Ureter (tissue), 1 donor: ENCODE results near the gene VAV2. TPM values are rescaled to one million over a fixed set of nuclear protein-coding genes. Genes with fewer than 3 reads are reported as not detected.
A peak's percentile ranks its signal among the peaks of the same experiment; 100 is the strongest.
"Not testable (repeated sequence)": the region's sequence is repeated elsewhere in the genome, so short reads cannot be mapped to it uniquely, and the experiment has no call there.

ENCODE experiments used
- DNase-seq: peaks from one replicate; pipeline ENCODE4 v3.0.0-alpha.2; 2020; ENCODE audit warnings: low spot score
- total RNA-seq: library from RNA; stranded (reverse); gene quantifications from one replicate; pipeline ENCODE4 v1.2.4, GENCODE V29; 2023
- donor health status: DM: yes; HTN: yes; CAD: no.

Gene VAV2
- total RNA-seq, 1 donor from 2014 or later, result 38.9 TPM

DNA sequence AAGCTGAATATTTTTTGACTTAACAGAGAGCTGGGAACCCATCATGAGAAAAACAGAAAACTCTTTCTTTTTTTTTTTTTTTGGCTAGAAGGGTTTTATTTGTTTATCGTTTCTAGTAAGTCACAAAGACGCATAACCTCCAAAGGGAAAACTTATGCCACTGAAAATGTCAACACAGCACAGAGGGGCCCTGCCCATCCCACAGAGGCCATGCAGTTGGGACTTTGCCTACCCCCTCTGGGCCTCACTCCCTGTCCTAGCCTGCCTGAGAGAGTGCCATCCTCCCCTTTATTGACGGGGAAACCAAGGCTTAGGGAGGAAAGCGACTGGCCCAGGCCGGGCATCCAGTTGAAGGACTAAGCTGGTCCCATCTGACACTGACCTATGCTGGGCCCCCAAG, 74.7 kb downstream of the VAV2 start:
- DNase-seq, result no peak

- no peak for DNase-seq
Observed at GRCh38 chr9:133916159-133916541, 76.0 kb downstream of the VAV2 start.

DNA sequence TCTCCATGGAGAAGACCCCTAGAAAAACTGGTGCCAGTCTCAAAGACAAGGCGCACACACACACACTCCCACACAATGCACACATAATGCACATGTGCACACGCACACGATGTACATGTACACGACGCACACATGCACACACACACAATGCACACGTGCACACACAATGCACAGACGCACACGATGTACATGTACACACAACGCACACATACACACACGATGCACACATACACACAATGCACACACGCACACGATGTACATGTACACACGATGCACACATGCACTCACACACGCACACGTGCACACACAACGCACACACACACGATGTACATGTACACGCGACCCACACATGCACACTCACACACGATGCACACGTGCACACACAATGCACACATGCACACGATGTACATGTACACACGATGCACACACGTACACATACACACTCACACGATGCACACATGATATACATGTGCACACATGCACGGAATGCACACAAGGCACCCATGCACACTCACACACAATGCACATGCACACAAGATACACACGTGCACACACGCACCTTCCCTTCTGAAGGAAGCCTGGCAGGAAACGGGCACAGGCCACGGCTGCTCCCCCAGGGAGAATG, 76.5 kb downstream of the VAV2 start:
- no peak for DNase-seq

DNA sequence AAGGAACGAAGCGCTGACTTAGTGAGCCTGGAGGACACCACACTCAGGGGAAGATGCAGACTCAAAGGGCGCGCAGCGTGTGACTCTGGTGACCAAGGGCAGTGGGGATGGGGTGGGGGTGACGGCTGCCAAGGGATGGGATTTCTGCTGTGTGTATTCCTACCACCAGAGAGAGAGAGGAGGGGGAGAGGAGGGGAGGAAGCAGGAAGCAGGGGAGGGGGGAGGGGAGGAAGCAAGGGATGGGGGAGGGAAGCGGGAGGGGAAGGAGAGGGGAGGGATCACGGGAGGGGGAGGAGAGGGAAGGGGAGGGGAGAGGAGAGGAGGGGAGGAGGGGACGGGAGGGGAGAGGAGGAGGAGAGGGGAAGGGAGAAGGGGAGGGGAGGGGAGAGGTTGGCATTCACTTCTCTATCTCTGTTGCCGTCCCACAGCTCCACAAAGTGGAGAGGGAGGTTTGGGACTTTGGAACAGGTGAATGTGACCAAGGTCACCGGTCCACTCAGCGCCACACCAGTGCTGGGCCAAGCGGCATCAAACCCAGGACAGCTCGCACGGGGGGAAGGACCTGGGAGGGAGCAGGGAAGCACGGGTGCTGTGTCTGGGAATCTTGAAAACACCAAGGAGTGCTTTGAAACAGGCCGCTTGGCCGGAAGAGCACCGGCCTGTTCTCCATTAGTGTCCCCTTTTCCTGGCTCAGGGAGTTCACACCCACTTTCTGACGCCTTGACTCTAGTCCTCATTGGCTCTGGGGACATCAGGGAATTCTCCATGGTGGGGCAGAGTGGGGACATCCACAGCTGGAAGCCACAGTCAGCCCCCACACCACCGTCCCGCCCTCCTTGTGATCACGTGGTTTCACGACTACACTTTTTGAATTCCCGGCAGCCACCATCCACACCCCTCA, 77.4 kb downstream of the VAV2 start:
- no peak for DNase-seq

DNA sequence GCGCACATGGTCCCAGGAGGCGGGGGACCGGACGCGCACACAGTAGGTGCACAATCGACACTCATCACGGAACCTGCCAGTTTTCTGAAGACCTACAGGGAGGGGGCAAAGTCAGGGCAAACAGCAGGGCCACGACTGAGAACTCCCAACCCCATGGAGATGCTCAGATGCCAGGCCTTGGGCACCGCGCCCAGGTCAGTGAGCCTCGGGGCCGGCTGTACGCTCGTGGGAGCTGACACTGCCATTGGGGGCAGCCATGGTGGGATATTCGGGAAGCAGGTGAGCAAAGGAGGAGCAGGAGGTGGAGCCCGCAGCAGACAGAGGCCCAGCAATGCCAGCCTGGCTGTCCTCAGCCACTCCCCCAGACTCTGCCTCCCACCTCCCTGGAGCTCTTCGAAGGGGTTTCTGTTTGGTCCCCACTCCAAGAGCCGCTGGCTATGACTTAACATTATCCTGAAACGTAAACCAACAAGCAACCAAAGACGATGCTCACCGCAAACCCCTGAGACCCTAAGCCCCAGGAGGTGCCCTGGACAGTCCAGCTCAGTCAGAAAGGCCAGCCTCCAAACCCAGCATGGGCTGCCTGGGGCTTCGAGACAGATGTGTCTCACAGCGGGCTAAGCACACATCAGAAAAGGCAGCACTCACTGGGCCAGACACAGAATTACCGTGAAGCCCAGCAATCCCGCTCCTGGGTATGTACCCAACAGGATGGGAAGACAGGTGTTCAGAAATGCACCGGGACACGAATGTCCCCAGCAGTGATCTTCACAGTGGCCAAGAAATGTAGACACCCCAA, 78.4 kb downstream of the VAV2 start:
- no peak for DNase-seq

DNA sequence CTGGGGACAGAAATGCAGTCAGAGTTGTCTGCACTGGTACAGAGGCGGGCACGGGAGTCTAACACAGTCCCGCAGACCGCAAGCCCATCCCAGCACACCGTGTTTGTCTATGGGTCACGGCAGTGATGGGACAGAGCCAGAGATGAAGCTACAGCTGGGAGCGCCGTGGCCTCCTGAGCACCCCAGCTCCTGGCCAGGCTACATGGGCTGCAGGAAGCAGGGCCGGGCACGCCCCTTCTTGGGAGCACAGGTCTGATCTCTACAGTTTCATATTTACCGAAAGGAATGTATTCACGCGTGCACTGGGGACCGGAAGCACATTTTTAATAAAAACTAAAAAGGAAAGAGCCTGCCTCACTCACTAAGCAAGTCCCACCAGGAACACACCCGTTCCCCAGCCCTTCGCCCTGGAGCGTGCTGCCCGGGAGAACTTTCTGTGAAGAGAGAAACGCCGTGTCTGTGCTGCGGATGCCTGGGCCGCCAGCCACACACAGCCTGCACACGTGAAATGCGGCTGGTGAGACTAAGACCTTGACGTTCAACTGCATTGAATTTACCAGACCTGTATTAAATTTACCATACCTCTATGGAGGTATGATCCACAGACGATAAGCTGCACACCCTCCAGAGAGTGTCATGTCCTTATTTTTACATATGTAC, 81.1 kb downstream of the VAV2 start:
- peak; percentile 50 for DNase-seq

DNA sequence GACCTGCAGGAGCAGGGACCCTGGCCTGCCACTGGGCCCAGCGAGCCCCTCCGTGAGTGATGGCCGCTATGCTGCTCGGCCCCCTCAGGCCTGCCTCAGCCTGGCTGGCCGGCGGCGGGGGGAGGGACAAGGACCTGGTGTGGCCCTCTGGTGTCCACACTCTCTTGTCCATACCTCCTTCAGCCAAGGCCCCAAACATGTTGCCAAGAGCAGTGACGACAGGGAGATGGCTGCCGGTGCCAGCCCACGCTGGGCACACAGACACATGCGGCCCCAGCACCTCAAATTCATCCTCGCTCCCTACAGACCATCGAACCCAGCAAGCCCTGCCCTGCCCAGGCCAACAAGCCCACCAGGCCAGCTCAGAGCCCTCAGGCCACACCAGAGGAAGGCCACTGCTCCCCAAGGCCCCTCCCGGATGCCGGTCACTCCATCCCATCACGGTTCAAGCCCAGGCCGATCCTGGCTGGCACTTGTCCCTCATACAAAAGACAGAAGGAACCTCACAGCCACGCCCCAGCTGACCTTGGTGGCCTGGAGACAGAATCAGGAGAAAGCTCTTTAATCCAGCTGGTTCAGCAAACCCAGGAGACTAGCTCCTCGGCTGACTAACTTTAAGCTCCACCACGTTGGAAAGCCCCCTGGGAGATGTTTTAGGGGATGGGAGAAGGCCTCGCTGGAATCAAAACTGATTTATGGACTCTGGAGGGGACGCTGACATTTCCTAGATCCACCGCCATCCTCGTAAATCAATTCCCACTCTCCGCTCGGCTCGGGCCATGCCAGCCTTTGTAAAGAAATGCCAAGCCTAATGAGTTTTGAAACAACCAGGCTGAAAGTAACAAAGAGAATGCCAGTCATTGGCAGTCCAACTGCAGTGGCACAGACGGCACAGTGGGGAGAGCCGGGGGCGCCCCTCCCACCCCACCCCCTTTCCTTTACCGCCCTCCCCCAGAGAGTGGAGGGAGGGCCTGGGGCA, 84.9 kb downstream of the VAV2 start:
- no peak for DNase-seq

DNA sequence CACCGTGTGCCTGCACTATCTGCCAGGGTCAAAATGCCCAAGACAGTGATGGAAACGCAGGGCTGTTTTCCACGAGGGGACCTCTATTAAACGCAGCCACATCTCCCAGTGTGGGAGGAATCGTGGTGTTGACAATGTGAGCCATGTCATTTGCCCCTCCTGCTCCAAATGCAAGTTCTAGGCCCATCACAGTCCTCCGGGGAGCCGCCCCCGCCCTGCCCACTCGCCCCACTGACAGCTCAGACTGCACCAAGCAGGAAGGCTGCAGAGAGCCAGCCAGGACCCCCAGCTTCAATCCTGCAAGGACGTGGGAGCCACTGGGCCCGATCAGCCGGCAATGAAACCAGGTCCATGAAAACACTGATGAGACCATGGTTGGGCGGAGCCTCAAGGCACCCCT, 85.9 kb downstream of the VAV2 start:
- DNase-seq, result no peak

DNA sequence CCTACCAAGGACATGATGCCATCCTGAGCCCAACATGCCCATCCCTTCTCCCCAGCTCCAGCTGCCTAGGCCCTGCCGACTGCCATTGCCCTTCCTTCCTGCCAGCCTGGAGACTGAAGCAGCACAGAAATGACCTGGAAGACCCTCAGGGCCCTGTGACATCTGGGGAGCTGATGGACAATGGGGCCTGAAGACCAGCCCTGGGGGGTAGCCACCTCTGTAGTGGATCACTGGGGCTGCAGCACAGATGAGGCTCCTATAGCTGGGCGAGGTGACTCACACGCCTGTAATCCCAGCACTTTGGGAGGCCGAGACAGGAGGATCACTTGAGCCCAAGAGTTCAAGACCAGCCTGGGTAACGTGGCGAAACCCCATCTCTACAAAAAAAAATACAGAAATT, 86.6 kb downstream of the VAV2 start:
- DNase-seq, result no peak

- no peak for DNase-seq
Observed at GRCh38 chr9:133904346-133905090, 87.6 kb downstream of the VAV2 start.

DNA sequence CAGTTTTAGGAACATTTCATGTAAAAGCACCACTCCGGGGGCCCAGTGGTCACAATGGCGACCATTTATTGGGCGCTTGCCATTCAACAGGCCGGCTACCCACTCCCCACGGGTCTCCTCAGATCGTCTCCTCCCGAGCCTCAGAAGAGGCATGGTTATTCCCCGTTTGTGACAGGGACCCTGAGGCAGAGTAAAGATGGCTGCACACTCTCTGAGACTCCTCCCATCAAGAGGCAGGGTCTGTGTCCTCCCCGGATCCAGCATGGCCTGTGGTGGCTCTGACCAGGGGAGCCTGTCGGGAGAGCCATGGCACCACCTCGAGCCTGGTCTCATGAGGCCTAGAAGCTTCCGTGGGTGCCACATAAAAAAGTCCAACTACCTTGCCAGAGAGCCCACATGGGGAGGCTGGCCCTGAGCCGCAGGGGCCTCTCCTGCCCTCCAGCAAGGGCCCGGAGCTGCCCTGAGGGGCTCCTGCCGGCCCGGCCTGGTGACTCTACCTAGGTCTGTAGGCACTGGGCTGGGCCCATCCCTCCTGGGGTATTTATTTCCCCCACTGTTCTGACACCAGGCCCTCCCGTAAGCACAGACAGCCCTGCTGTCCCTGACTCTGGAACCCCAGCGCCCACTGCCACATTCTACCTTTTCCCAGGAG, 90.8 kb downstream of the VAV2 start:
- DNase-seq, result no peak

GRCh38 chr9:133897675-133898074, 94.4 kb downstream of the VAV2 start:
- DNase-seq, result no peak

DNA sequence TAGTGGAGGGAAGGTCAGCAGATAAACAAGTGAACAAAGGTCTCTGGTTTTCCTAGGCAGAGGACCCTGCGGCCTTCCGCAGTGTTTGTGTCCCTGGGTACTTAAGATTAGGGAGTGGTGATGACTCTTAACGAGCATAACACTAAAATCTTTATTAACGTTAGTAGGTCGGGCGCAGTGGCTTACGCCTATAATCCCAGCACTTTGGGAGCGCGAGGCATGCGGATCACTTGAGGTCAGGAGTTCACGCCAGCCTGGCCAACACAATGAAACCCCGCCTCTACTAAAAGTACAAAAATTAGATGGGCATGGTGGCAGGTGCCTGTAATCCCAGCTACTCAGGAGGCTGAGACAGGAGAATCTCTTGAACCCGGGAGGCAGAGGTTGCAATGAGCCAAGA, 96.1 kb downstream of the VAV2 start:
- DNase-seq, result not testable (repeated sequence)

GRCh38 chr9:133895335-133895734, 96.8 kb downstream of the VAV2 start:
- DNase-seq, result no peak

DNA sequence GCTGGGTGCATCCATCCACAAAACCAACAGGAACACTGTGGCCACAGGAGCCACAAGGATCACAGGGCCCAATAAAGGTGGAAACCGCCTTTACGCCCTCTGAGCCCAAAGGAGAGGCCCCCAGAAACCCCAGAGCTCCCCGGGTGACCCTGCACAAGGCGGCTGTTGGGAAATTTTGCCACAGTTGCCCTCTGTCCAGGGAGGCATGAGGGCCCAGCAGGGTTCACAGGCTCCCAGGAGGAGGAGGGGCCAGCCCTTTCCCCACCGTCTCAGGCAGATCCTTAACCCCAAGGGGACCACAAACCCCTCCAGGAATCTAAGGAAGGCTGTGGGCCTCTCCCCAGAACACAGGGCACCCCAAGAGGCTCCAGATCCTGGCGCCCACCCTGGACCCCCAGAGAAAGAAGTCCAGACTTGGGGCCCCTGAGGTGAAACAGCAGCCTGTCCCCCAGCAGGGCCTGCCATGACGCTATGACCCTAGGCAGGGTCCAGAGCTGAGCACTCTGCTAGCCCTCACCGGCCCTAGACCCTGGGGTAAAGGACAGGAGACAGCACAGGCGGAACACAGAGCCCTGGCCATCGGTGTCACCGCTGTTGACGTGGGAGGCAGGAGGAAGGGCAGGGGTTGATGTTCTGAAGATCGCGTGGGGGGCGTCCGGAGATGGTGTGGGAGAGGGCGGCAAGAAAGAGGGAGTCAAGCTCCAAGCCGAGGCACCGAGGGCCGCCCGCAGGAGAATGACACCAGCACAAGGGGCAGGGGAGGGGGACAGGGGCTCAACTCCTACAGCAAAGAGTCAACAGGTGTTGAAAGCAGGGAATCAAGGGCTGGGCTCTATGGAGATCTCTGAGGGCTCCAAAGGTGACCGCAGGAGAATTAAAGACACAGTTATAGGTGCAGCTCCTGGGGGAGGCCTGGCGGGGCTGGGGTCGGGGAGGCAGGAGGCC, 97.5 kb downstream of the VAV2 start:
- no peak for DNase-seq

DNA sequence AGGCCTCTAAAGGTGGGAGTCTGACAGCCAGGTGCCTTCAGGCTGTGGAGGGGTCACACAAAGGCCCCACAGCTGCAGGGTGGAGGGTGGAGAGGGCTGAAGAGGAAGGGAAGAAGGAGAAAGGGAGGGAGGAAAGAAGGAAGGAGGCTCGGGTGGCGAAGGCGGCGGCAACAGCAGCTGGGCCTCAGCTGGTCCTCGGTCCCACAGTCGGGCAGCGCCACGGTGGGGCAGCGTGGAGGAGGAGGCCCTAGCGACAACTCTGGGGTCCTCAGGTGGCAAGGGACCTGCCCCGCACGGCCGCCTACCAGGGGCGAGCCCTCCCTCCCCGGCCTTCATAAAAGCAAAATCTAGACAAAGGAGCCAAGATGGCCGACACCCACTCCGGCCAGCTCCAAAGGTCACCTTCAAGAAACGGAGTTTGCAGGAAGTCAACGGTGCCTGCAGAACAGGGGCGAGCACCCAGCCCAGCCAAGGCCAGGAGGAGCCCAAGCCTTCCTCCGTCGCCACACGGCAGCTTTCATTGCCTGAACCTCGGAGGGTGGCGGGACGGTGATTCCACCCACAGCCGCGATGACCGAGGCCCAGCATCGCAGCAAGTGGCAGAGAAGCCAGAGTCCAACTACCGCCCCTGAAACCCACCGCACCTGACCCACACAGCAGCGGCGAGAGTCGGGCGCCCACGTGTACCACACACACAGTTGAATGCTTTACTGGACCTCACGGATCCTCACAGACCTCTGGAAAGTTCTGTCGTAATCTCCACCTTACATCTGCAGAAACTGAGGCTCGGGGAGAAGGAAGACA, 98.7 kb downstream of the VAV2 start:
- no peak for DNase-seq

DNA sequence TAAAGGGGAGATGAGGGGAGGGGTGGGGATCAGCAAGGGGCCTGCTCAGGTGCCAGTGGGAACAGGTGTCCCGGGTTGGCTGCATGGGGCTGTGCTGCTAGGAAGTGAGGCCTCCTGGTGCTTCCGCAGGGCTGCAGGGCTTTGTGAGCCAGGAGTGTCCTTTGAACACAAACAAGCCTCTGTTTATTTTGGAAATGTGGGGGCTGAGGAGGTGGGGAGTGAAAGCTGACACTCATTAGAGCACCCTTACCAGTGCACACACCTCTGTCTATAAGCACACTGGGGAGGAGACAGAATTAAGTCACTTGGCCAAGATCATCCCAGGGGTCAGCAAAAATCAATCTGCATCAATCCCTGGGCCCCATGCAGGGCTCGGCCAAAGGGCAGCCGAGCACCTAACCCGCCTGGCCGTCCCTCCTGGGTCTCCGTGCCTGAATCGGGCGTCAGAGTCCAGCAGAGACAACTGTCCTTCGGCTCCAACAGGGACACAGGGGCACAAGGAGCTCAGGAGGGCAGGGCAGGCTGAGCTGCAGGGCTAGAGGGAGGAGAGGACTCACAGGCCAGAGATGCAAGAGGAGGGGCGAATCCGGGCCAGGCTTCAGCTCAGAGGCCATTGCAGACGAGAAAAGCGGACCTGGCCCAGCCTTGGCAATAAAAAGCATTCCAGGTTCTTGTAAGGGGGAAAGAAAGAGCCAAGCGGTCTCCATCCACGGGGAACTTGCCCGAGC, 99.8 kb downstream of the VAV2 start:
- no peak for DNase-seq
